HG03139 (cell line): Measurements from ENCODE around the gene CBLN3.
"Not testable (repeated sequence)": the region's sequence is repeated elsewhere in the genome, so short reads cannot be mapped to it uniquely, and the experiment has no call there.

Source experiments
- ATAC-seq: cut with Tn5 transposase; IDR thresholded peaks from one replicate; pipeline ENCODE4 v1.9.1; 2021; ENCODE audit not compliant: unreplicated experiment

Gene CBLN3

DNA sequence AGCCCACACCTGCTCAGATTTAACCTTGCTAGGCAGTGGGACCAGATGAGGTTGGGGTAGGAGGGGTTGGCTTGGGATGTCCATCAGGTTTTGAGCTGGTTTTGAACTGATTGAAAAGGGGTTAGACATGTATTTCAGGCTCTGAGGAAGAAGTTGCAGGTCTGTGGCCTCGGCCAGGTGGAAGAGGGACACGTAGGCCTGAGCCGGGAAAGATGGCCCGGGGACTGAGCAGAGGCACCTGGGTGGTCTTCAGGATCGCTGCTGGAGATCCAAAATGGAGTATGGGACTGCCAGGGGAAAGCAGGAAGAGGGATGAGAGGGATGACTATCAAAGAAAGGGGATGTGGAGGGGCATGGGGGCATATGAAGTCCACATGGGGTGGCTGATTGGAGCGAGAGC lies 23.1 kb downstream of the CBLN3 start:
- ATAC-seq = no peak

DNA sequence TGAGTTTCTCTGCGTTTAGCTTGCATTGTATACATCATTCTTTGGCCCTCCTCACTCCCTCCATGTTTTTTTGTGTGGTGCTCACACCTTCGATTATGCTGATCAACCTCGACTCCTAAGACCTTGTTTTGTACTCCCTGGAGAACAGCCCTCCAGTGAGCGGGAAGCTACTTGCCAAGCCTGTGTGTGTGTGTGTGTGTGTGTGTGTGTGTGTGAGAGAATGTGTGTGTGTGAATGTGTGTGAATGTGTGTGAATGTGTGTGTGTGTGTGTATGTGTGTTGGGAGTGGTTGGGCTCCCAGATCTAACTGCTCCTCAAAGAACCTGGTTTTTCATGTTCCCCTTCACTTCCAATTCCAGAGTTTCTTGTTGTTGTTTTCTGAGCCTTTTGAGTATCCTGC lies 24.7 kb downstream of the CBLN3 start:
- no peak for ATAC-seq

DNA sequence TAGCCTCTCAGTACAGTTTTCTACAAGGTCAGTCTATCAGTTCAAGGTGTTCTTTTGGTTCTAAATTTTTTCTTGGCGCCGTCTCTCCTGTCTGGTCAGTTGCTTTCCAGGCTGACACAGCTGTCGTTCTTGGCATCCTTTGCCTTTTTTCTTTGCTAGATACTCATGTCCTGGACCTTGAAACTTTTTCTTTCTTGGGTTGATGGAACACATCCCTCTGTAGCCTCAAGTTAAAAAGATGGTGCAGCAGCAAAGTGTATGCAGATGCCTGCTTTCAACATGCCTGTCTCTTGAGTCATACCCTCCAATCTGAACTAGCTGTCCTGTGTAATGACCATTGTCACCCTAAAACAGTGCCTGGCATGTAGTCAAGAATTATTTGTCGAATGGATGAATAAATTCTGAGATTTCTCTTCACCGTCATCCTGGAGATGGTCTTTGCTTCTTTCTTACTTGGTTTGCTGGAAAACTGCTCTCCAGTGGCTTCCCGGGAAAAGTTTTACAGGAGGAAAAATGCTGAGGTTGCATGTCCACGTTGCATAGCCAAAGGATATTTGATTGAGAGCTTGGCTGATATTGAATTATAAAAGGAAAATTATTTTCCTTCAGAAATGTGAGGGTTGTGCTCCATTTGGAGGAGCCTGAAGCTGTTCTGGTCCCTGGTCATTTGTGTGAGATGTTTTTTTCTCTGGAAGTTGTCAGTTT lies 26.0 kb downstream of the CBLN3 start:
- ATAC-seq = no peak

DNA sequence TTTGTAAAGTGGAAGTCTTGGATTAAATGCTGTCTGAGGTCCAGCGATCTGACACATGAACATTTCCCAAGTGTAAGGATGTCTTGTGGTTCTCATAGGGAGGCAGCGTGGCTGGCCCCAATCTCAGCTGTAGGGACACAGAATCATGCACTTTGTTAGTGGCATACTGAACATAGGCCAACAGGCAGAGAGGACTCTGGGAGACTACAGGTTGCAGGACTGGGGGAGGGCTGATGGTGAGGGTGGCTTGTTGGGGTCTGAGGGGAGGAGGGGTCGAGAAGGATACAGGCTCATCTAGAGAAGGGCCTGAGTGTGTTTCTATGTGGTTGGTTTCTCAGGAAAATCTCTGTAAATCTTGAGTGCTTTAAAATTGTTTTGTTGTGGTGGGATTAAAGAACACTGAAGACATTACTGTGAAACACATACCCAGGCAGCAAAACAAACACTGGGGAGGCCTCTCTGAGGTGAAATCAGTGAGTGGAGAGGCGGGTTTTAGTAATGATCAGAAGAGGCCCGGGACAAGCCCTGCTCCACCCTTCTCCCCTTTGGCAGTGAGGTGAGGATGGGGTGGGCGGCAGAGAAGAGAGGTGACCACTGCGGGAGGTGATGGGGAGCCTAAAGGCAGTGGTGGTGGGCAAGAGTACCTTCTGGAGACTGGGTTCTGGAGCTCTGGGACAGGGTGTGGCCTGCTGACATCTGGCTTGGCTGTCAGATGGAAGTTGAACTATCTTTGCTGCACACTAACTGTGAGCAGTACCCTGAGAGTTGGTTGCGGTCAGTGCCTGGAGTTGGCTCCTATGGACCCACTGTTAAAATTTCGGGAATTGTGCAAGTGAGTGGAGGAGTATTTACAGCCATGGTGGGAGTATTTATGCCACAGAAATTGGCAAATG lies 27.4 kb downstream of the CBLN3 start:
- ATAC-seq = no peak

GRCh38 chr14:24399999-24400718 lies 29.3 kb downstream of the CBLN3 start:
- no peak for ATAC-seq

GRCh38 chr14:24399447-24399822 lies 30.0 kb downstream of the CBLN3 start:
- ATAC-seq = no peak

DNA sequence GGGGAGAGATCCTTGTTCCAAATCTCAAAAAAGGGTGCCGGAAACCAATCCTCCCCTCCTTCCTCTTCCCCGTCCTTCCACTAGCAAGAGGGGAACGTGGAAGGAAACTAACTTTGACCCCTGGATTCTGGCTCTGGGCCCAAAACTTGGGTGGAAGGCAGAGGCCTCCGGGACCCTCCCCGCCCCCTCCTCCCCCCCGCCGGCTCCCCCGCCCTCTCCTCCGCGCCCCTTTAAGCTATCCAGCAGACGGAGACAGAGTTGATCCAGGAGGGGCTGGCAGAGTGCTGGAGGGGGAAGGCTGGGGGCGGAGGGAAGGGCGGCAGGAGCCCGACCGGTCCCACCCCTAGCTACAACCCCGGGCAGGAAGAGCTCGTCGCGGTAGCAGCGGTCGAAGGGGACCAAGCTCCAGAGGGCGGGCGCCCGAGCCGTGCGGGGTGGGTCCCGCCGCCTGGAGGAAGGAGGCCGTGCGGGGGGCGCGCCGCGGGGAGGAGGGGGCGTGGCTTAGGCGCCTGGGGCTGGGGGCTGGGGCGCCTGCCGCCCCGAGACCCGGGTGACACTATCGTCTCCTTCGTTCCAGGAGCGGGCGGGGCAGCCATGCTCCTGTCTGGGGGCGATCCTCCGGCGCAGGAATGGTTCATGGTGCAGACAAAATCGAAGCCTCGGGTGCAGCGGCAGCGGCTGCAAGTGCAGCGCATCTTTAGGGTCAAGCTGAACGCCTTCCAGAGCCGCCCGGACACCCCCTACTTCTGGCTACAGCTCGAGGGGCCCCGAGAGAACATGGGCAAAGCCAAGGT lies 30.6 kb downstream of the CBLN3 start, which contains the start of gene NYNRIN:
TSS of gene NYNRIN (plus strand) at position 351 of the 794 bp plus-strand sequence. CDS start at position 595, 244 bp downstream.
- no peak for ATAC-seq

DNA sequence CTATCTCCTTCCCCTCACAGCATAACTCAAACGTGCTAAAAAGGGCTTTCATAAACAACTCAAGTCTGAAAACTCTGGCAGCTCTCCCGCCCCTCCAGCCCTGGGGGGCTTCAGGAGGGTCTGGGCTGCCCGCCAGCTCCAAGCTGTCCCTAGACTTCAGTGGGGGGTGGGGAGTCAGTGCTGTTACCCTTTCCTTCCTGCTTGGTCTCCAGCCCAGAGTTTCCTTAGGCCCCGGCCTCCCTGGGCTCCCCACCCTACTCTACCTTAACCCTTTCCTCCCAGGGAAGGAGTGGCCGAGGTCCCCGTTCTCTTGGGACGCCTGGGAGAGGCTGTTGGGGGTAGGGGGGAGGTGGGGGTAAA lies 31.2 kb downstream of the CBLN3 start:
- ATAC-seq = no peak

GRCh38 chr14:24397639-24398292 lies 31.7 kb downstream of the CBLN3 start:
- no peak for ATAC-seq

GRCh38 chr14:24395609-24396582 lies 33.6 kb downstream of the CBLN3 start:
- ATAC-seq = no peak

GRCh38 chr14:24394275-24394674 lies 35.2 kb downstream of the CBLN3 start:
- no peak for ATAC-seq

- ATAC-seq = no peak
Observed at GRCh38 chr14:24392325-24393091, 37.0 kb downstream of the CBLN3 start.

- ATAC-seq = no peak
Observed at GRCh38 chr14:24390701-24391468, 38.6 kb downstream of the CBLN3 start.

DNA sequence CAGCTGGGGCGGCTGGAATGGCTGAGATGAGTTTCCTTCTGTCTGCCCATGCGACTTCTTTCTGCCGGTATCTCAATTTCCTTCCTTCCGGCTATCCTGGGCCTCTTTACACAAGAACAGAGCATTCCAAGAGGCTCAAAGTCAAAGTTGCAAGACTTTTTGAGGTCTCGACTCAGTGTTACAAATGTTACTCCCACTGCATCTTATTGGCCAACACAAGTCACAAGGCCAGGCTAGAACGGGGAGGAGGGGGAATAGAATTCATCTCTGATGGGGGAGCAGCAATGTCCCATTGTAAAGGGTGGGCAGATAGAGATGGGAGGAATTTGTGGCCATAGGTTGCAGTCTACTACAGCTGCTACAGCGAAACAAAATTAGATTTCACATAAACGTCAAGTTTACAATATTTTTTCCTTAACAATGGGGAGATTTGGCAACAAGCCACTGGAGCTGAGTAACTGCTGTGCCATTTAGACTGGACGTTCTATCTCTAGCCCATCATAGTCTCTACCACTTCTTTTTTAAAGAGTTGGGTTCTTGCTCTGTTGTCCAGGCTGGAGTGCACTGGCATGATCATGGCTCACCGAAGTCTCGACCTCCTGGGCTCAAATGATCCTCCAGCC lies 40.1 kb downstream of the CBLN3 start:
- no peak for ATAC-seq

DNA sequence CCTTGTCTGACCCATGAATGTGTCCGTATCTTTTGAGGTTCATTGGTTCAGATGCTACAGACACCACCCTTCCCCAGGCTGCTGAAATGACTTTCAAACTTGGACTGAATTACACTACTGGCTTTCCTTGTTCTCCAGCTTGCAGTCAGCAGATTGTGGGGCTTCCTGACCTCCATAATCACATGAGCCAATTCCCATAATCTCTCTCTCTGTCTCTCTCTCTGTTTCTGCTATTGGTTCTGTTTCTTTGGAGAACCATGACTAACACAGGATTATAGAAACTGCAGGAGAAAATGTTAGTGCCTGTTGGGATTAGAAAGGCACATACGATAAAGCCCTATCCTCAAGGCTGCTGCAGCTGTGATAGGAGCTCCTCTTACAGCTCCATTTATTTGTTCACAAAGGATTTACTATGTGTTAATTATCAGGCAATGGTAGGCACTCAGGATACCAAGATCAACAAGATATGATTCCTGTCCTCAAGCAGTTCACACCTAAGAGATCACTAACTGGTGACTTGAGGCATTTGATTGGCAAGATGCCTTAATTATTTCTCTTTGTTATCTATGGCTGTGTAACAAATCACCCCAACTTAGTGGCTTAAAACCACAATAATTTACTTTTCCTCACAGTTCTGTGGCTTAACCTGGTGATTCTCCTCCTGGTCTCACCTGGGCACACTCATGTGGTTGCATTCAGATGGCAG lies 40.8 kb downstream of the CBLN3 start:
- no peak for ATAC-seq

- ATAC-seq = not testable (repeated sequence)
Observed at GRCh38 chr14:24387579-24387978, 41.9 kb downstream of the CBLN3 start.

DNA sequence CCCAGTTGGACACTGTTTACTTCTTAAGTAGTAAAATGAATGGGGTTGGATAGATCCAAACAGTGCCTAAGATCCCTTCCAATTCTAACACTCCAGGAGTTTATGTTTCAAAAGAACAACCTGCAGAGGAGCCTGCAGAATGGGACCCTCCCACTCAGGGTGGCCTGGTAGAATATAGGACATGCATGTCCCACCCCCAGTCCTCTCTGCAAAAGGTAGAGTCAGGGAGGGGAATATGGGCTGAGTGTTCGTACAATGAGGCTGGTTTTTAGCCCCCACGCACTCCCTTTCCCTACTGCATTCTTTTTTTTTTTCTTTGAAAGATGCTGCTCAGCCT lies 42.5 kb downstream of the CBLN3 start:
- ATAC-seq = no peak
